DND-41 (cell line): ENCODE data around the gene RBMS3.

Experiments
- ATAC-seq: fragments of 200-7000 bp; cut with Tn5 transposase; 3 replicates; pipeline ENCODE4 v1.9.1; 2021; ENCODE audit warnings: low read depth; ENCODE audit not compliant: insufficient read depth
- DNase-seq: peaks from one replicate; pipeline ENCODE4 v3.0.0-alpha.2; 2020
- H2AFZ ChIP-seq: 2 replicates; pipeline ENCODE4 v1.6.0; 2012; ENCODE audit warnings: low read depth, low read length
- H3K27ac ChIP-seq: 2 replicates; pipeline ENCODE4 v1.5.1; 2012; ENCODE audit warnings: low read length, inconsistent platforms
- H3K27me3 ChIP-seq: fragments of 200-600 bp; sonication (generic); 2 replicates; pipeline ENCODE4 v1.6.0; 2012; ENCODE audit warnings: low read length, mild to moderate bottlenecking, inconsistent platforms; ENCODE audit not compliant: insufficient read depth, poor library complexity
- H3K36me3 ChIP-seq: 2 replicates; pipeline ENCODE4 v1.5.1; 2012; ENCODE audit warnings: low read length, inconsistent platforms; ENCODE audit not compliant: insufficient read depth
- H3K4me1 ChIP-seq: 2 replicates; pipeline ENCODE4 v1.5.1; 2012; ENCODE audit warnings: mild to moderate bottlenecking, low read length; ENCODE audit not compliant: insufficient read depth
- H3K4me2 ChIP-seq: 2 replicates; pipeline ENCODE4 v1.6.0; 2012; ENCODE audit warnings: mild to moderate bottlenecking, moderate library complexity, low read length, inconsistent platforms; ENCODE audit not compliant: insufficient read depth
- H3K4me3 ChIP-seq, 2 experiments: fragments of 200-600 bp in 1 of 2; shearing (Covaris generic) in 1 of 2; 2 replicates each; pipeline ENCODE4 v1.5.1; 2012 to 2016; ENCODE audit warnings: inconsistent platforms in 2 of 2, low read length in 2 of 2, mild to moderate bottlenecking in 2 of 2, low read depth in 1 of 2, moderate library complexity in 1 of 2
- H3K79me2 ChIP-seq: 2 replicates; pipeline ENCODE4 v1.6.0; 2012; ENCODE audit warnings: low read length, inconsistent platforms; ENCODE audit not compliant: insufficient read depth
- H3K9ac ChIP-seq: 2 replicates; pipeline ENCODE4 v1.6.0; 2012; ENCODE audit warnings: low read depth, mild to moderate bottlenecking, inconsistent platforms, low read length, moderate library complexity
- H3K9me3 ChIP-seq: 2 replicates; pipeline ENCODE4 v1.5.1; 2012; ENCODE audit warnings: low read length, moderate library complexity, mild to moderate bottlenecking, inconsistent platforms; ENCODE audit not compliant: insufficient read depth, severe bottlenecking
- H4K20me1 ChIP-seq: 2 replicates; pipeline ENCODE4 v1.6.0; 2012; ENCODE audit warnings: low read length; ENCODE audit not compliant: insufficient read depth
- CTCF ChIP-seq: IDR thresholded peaks from 2 replicates; pipeline ENCODE4 v1.5.1; 2012; ENCODE audit warnings: borderline replicate concordance, low read length, moderate library complexity, mild to moderate bottlenecking; ENCODE audit not compliant: poor library complexity, severe bottlenecking; ENCODE audit errors: extremely low read depth
- EZH2 ChIP-seq: IDR thresholded peaks from 3 replicates; pipeline ENCODE4 v1.6.1; 2012; ENCODE audit warnings: borderline replicate concordance, low read depth, mild to moderate bottlenecking, moderate library complexity, low read length, inconsistent platforms; ENCODE audit not compliant: severe bottlenecking

The RBMS3 gene

DNA sequence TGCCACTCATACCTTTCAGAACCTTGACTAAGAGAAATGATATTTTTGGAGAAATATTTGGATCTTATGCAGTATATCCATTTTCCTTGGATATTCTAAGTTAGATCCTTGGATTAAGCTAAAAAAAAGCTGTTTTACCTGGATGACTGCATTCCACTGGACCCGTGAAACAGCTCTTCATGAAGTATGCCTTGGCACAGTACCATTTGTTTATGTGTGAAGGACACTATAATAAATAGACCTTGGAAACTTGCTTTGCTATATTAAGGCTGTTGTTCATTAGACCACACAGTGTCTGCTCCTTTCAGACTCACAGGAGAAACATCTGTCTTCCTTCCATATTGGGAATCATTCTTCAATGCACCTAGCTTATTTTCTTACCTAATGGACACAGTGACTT is 674.5 kb downstream of the RBMS3 start:
- TF ChIP-seq CTCF (no peak), EZH2 (no peak)
- Histone ChIP-seq H3K27me3 (no peaks in the 10 kb centered on the region), H2AFZ (no peak overlapping the region), H3K79me2 (no peaks in the 10 kb centered on the region), H3K27ac (no peak overlapping the region), H3K9me3 (no peaks in the 10 kb centered on the region), H4K20me1 (no peaks in the 10 kb centered on the region), H3K4me1 (no peaks in the 10 kb centered on the region), H3K4me2 (no peak overlapping the region), H3K36me3 (no peaks in the 10 kb centered on the region), H3K9ac (no peak overlapping the region), H3K4me3 (no peak overlapping the region)
- ATAC-seq, result no peak
- no peak for DNase-seq

- TF ChIP-seq CTCF, result no peak
- no peak for TF ChIP-seq EZH2
- Histone ChIP-seq H3K9ac (no peak overlapping the region), H4K20me1 (no peaks in the 10 kb centered on the region), H3K4me3 (no peak overlapping the region), H2AFZ (no peak overlapping the region), H3K9me3 (no peaks in the 10 kb centered on the region), H3K27ac (no peak overlapping the region), H3K36me3 (no peaks in the 10 kb centered on the region), H3K4me2 (no peak overlapping the region), H3K79me2 (no peaks in the 10 kb centered on the region), H3K4me1 (no peaks in the 10 kb centered on the region), H3K27me3 (no peaks in the 10 kb centered on the region)
- DNase-seq (no peak), ATAC-seq (no peak)
Measured at GRCh38 chr3:29958816-29959215, 677.9 kb downstream of the RBMS3 start.

DNA sequence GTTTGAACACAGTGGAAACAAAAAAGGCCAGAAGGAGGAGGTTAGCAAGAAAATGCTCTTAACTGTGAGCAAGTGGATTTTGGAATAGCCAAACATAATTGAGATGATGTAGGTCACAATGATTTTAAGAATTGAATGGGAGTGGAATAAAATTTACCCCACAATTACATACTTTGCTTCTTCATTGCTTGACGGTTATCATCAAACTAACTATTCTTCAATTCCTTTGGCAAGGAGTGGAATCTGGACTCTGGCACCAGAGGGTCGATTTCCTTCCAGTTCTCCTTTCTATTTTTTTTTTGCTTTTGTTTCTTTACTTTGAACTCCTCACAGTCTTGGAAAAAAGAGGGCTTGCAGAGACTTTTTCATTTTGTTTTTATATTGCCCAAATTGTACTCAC is 691.0 kb downstream of the RBMS3 start:
- no peak overlapping the region for H3K27ac ChIP-seq
- H3K4me1 ChIP-seq, result no peaks in the 10 kb centered on the region
- no peak for ATAC-seq
- no peaks in the 10 kb centered on the region for H3K36me3 ChIP-seq
- no peaks in the 10 kb centered on the region for H3K9me3 ChIP-seq
- no peak overlapping the region for H3K4me3 ChIP-seq
- TF ChIP-seq CTCF, result no peak
- H3K27me3 ChIP-seq, result no peaks in the 10 kb centered on the region
- no peak overlapping the region for H3K4me2 ChIP-seq
- H3K79me2 ChIP-seq, result no peaks in the 10 kb centered on the region
- no peaks in the 10 kb centered on the region for H4K20me1 ChIP-seq
- no peak for DNase-seq
- H2AFZ ChIP-seq, result no peak overlapping the region
- no peak overlapping the region for H3K9ac ChIP-seq

DNA sequence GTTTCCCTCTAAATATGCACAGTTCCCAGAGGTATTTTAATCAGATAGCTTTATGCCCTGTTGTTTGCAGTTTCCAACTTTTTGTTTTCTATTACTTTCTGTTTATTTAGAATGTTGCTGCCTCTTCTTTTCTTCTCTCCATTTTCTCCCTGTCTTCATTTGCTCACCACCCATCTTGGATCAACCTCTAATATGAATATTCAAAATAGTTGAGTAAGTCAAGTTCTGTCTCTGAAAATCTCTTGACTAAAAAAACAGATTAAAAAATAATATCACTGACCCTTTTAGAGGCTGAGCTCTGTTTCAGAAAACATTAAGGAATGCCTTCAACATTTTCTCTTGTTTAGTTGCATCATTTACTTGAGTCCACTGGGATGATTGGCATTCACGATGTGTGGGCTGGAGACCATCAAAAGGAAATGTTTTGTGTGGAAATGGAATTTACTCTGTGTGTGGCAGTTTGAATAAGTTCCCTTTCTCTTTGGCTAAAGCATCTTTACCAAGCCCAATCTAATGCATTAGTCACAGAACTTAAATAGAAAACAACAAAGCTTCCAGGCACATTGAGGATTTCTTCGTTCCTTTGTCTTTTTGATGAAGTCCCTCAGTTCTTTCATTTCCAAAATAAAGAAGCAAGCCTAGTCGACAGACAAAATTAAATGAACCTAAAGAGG is 691.6 kb downstream of the RBMS3 start:
- no peak overlapping the region for H3K4me3 ChIP-seq

More for the DNA sequence above, 691.6 kb downstream of the RBMS3 start:
- Histone ChIP-seq H3K36me3 (no peaks in the 10 kb centered on the region), H3K27me3 (no peaks in the 10 kb centered on the region), H2AFZ (no peak overlapping the region), H3K9ac (no peak overlapping the region), H3K9me3 (no peaks in the 10 kb centered on the region), H4K20me1 (no peaks in the 10 kb centered on the region), H3K4me1 (no peaks in the 10 kb centered on the region), H3K4me2 (no peak overlapping the region), H3K79me2 (no peaks in the 10 kb centered on the region), H3K27ac (no peak overlapping the region)
- DNase-seq (no peak), ATAC-seq (no peak)
- TF ChIP-seq EZH2, result no peak
- no peak for TF ChIP-seq CTCF
